NCI-H187 (cell line): ENCODE measurements around the gene MYRIP.

Experiments
- DNase-seq, 2 experiments: peaks; one replicate each; lab custom pipeline; 2025; lab: John Stamatoyannopoulos, UW

The MYRIP gene

DNA sequence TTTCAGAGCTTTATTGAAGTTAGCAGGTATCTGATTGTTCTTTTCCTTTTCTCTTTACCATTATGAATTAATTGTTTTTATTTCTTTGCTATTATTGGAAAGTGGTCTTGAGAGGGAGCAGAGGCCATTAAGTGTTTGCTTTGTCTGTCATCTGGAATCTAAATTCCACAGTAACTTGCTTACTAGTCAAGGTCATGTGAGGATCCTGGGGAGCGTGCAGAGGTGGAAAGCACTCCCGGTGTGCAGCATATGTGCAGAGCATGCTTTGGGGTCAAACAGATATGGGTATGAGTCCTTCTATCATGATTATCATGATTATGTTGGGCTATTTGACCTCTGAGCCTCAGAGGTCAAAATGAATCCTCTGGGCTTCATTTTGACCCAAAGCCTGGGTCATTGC lies 96.4 kb downstream of the MYRIP start:
- no peak for DNase-seq

DNA sequence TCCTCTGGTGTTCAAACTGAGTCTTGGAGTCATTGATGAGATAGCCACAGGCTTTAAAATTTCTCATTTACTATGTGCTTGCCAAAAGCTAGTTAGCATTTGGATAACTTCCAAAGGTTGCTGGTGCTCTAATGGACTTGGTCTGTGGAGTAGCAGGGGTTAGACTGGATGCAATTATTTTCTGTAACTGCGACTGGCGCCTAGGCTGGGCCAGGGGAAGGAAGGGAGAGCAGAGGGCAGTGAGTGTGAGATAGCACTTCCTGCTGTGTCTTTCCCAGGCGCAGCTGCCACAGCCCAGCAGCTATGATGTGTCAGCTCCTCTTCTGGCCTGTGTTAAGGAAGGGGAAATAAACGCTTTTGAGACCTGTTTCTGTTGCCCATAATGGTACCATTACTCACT lies 98.6 kb downstream of the MYRIP start:
- DNase-seq, result no peak

GRCh38 chr3:39910135-39910534 lies 100.7 kb downstream of the MYRIP start:
- DNase-seq, result no peak

GRCh38 chr3:39910826-39911464 lies 101.5 kb downstream of the MYRIP start:
- DNase-seq, result no peak

GRCh38 chr3:39911465-39912309 lies 102.3 kb downstream of the MYRIP start:
- no peak for DNase-seq

DNA sequence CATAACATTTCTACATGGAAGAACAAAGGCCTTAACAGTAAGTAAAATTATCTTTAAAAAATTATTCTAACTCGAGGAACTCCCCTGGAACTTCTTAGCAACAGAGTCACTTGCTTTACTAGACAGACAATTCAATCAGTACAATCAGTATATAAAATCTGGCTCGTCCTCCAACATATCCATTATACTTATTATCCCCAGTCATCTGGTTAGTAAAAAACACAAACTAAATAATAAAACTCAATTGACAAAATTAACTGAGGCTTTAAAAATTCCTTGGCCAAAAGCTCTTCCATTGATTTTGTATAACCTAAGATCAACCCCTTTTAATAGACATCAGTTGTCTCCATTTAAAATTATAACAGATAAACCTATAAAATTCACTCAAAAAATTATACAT lies 105.6 kb downstream of the MYRIP start:
- DNase-seq, result no peak

DNA sequence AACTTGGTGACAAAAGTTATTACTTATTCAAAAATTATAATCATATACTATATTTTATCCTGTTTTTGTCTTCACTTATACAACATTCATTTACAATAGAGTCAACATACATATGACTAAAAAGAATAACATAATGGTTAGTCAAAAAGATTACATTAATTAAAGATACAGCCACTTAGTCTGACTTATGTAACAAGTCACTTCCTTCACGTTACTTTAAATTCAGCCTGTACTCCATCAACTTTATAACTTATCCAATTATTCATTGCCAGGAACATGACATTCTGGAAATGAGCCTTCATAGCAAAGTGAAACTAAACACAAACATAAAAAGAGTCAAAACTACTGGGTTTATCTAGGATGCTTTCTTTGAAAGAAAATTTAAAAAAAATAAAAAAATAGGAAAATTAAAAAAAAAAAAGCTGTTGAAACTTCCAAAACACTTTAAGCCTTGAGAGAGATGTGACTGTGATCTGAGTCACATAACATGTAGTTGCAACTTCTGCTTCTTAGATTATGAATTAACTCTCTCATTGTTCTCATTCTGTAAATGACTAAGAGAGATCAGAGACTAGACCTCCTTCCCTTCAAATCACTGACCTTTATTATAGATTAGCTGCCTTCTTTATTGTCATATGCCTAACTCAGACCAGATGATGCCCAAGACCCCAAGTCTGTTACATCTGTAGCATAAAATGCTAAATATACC lies 107.8 kb downstream of the MYRIP start:
- no peak for DNase-seq

DNA sequence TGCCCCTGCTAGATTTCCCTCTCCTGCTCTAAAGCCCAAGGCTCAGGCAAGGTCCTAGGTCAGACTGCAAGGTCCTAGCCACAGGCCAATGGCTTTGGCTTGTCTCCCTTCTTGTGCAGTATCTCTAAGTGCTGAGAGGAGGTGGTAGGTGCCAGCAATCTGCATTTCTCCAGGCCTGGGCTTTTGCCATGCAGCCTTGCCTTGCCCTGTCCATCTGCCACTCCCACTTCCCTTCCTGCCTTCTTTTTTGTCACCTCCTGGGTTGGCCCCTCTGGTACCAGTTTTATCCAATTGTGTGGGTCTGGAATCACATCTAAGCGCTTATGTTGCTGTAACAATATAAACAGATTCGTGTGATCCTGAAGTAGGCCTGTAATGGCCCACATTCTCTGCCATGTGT lies 109.9 kb downstream of the MYRIP start:
- DNase-seq, result no peak

DNA sequence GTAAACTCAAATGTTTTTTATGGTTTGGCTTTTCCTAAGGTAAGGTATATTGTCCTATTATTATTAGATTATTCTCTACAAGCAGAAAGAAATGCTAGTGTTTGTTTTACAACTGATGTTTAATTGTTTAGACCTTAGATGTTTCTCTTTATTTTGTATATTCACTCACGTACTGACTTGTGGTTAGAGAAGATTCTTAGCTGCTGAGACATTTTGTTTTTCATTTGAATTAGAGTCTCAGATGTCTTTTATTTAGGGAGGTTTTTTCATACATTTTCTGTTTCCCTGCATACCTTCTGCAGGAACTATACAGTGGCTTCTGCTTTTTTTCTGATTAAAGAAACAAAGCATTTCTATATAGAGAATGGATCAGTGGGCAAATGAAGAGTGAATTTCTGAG lies 110.9 kb downstream of the MYRIP start:
- no peak for DNase-seq

DNA sequence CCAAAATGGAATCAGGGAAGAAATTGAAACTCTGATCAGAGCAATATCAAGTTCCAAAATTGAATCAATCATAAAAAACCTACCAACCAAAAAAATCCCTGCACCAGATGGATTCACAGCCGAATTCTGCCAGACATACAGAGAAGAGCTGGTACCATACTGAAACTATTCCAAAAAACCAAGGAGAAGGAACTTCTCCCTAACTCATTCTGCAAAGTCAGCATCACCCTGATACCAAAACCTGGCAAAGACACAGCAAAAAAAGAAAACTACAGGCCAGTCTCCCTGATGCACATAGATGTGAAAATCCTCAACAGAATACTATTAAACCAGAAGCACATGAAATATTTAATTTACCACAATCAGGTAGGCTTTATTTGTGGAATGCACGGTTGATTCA lies 118.1 kb downstream of the MYRIP start:
- no peak for DNase-seq

- DNase-seq, result no peak
Observed at GRCh38 chr3:39933986-39934693, 124.7 kb downstream of the MYRIP start.

DNA sequence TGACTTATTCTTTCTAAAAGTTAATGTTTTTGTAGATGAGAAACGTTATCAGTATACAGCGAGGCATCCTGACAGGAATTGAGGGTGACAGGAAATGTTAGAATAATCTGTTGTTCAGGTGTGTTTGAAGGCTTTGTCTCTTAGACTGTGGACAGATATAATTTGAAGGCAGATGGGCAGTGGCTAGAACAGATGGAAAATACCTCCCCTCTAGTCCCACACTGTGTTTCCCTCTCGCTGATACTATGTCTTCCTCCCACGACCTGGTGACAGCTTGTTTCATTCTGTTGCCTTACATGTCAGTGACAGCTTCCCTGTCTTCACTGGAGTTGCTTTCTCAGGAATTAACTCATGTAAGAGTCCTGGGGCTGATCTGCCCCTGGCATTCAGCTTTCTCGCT lies 125.3 kb downstream of the MYRIP start:
- DNase-seq, result no peak

- DNase-seq, result no peak
Observed at GRCh38 chr3:39935261-39935660, 125.9 kb downstream of the MYRIP start.

DNA sequence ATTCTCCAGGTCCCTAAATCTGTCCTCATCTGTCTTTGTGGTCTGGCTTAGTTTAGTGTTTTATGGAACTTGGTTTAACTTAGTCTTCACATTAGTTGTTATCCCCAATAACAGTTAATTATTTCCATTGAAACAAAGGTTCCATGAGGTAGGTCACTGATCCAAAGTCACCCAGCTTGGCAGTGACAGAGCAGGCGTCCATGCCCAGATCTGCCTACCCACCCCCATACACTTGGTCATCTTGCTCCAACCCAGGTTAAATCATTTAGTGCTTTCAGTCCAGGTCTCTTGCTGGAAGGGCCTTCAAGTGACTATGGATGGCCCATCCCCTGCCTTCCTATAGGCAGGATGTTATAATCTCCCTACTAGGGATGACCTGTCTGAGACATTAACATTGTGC lies 127.4 kb downstream of the MYRIP start:
- no peak for DNase-seq

DNA sequence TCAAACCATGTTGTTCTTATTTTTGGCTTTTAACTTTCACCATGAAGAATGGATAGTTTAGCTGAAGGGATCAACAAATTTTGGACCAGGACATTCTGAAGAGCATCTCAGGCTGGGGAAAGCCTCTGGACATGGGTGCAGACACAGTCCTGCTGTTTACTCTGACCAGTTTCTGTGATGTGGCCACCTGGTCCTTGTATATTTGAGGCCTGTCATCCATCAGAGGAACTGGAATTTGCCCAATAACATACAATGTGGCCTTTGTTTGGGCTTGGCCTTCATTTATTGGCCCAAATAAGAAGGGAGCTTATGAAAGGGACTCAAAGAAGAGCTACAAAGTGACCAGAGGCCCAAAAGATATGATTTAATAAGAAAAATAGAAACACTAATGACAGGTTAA lies 127.9 kb downstream of the MYRIP start:
- DNase-seq, result no peak

GRCh38 chr3:39937874-39938273 lies 128.5 kb downstream of the MYRIP start:
- no peak for DNase-seq

GRCh38 chr3:39941931-39942330 lies 132.5 kb downstream of the MYRIP start:
- no peak for DNase-seq

DNA sequence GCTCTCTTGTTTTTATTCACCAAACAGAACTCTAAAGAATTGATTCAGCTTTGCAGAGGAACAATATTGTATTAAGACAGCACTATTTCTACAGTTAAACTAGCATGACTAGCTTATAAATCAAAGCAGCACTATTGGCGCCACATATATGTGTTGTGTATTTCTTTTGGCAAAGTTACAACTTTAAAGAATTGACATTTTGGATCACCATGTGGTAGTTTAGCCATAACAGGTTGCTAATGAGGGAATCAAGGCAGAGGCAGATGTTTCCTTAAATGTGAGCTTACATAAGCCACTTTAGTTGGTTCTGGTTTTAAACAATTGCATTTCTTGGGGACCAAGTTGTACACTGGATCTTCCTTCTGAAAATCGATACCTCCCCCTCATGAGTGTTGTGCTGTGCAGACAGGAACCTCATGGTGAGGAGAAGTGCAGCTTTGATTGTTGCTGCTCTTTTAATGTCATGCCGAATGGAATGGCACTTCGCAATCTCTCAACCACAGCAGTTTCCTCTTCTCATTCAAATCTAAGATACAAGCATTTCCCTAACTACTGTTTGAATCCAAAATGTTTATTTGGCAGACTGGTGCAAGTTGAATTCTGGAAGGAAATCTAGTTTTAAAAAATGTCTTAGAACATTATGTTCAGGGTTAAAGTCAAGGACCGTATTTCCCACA lies 151.2 kb downstream of the MYRIP start:
- no peak for DNase-seq

DNA sequence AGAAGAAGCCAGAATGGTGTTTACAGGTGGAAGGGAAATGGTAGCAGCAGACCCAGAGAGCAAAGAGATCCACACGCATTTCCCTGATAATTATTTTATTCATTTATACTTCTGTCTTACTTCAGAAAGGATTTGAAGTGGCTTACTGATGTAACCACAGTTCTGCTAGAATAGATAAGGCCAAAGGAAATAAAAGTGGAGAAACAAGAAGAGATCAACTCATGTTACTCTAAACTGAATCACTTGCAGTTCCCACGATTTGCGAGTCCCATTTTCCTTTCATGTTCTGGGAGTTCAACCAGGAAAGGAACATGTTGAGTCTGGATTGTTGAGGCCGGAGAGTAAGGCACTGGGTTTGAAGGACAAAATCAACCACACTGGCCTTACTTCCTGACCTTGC lies 151.8 kb downstream of the MYRIP start:
- no peak for DNase-seq

DNA sequence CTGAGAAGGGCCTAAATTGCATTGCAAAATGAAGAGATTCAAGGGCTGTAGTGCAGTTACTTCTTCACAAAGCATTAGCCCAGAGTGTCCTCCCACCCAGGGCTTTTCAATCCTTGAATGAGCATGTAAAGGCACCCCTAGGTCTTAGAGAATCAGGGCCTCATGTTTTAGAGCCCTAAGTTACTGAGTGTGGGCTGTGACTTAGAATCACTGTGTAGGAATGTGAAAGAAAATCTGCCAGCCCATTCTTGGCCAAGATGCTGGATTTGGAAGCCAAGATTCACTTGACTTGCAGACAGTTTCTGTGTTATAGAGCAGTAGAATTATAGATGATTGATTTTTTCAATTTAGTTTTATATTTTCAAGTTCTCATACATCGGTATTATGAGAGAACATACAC lies 153.2 kb downstream of the MYRIP start:
- no peak for DNase-seq

- no peak for DNase-seq
Observed at GRCh38 chr3:39965461-39965860, 156.1 kb downstream of the MYRIP start.

DNA sequence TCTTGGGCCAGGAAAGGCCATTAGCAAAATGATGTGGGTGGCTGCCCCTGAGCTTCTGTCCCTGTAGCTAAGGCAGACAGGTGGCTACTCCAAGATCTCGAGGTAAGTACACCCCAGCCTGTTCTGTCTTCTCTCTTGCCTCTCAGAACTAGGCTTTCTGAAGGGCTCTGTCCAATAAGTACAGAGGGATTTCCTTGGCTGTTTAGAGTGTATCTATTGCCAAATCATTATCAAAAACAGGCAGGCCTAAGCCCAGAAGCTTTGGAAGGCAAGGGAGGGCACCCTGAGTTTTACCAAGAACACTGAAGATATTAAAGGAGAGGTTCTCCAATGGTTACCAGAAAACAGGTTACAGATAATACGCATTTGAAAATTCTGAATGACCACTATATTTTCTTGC lies 156.6 kb downstream of the MYRIP start:
- no peak for DNase-seq
